IPS DF 4.7 (cell line): ENCODE data around the gene VASN.

Experiments used
- DNase-seq: peaks from one replicate; pipeline ENCODE4 v3.0.0-alpha.2; 2013; ENCODE audit warnings: low spot score; ENCODE audit errors: extremely low read depth

VASN gene

DNA sequence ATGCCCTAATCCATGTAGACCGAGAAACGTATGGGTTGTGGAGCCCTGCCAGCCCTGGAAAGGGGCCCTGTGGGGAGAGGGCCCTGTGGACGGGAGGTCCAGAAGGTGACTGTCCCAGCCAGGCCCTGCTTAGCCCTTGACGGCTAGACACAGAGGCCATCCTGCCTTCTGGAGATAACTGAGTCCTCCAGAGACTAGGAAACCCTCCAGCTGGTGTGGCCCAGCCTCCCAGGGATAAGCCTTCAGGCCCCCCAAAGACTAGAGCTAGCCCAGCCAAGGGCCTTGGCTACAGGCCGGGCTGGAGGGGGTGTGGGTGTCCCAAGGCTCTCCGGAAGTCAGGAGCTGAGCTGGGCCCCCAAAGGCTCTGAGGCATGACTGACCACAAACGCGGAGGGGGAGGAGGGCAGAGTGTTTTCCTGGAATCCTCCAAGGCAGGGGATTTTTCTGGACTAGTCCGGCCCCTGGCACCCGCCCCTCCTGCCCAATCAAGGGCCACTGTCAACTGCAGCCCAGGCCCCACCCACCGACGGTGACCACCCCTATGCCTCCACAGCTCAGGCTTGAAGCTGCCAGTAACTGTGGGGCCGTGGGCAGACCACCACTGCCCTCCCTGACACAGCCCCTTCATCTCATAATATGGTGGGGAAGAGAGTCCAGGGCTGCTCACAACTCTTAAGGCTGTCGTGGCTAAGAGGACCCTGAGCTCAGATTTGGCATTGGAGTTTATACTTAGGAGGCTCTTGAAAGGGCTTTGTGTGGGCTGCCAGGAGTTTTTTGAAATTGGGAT, 885 bp upstream of the VASN start:
- no peak for DNase-seq

DNA sequence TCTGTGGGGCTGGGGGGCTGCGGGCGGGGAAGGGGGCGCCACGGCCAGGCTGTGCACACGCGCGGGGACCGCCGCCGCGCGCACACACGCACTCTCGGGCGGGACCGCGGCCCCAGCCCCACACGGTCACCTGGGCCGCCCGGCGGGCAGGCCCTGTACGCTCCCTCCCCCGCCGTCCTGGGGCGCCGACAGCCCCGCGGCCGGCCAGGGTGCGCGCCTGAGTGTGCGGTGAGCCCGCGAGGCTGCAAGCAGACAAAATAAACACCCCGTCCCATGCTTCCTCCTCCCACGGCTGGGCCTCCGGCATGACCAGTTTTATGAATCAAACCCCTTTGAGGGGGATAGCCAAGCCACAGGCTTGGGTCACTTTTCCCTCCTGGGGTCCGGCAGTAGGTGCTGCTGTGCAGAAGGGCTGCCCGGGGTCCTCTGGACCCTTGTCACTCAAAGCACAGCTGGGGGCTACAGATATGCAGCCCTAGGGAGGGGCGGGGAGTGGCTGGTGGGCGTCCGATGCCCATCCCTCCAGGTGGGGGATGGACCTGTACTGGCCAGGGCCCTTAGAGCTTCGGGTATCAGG, 441 bp downstream of the VASN start:
- no peak for DNase-seq

DNA sequence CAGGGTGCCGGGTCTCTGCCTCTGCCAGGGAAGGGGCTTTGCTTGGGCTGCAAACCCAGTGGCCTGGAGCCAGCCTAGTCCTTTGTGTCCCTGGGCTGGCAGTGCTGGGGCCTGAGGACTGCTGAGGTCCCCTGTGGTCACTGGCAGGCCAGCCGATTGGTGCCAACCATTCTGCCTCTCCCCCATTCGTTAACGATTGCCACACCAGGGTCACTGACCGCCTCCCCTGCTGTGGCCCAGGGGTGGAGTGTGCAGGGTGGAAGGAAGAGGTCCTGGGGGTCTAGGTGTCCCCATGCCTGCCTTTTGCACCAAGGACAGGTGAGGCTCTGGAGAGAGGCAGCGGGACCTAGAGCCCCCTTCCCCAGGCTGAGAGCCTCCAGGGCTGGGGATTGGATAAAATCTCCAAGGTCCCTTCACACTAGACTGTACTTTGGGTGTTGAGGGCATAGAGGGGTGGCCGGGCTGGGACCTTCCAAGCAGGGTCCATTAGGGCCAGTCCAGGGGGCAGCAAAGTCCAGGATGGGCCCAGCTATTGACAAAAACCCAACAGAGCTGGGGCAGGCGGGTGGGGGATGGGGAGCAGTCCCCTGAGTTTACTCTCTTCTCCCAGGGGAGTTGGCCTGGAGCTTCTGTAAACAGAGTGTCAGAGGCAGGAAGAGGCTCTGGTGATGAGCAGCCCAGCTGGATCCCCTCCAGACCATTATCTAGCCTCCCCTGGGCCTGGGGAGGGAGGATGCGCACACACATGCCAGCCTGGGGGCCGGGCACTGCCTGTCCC, 1.1 kb downstream of the VASN start:
- DNase-seq: no peak

DNA sequence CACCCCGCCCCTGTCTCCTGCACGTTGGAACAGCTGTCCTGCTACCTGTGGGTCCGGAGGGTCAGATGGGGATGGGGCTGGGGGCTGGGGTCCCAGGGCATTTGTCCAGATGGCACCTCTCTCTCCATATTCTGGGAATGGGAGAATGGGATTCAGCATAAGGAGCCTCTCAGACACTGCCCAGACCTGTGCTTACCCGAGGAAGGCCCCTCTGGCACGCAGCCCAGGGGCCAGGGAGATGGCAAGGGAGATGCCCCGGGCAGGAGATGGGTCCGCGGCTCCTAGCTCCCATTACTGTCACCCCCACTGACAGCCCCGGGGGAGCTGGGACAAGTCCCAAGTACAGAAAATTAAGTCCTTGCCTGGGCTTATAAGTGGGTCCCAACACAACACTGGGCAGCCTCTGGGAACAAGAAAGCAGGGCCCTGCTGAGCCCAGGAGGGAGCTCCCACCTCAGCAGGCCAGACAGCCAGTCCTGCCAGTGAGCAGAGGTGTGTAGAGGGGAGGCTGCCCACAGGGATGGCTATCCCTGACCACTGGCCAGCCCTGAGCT, 1.8 kb downstream of the VASN start:
- DNase-seq: no peak

DNA sequence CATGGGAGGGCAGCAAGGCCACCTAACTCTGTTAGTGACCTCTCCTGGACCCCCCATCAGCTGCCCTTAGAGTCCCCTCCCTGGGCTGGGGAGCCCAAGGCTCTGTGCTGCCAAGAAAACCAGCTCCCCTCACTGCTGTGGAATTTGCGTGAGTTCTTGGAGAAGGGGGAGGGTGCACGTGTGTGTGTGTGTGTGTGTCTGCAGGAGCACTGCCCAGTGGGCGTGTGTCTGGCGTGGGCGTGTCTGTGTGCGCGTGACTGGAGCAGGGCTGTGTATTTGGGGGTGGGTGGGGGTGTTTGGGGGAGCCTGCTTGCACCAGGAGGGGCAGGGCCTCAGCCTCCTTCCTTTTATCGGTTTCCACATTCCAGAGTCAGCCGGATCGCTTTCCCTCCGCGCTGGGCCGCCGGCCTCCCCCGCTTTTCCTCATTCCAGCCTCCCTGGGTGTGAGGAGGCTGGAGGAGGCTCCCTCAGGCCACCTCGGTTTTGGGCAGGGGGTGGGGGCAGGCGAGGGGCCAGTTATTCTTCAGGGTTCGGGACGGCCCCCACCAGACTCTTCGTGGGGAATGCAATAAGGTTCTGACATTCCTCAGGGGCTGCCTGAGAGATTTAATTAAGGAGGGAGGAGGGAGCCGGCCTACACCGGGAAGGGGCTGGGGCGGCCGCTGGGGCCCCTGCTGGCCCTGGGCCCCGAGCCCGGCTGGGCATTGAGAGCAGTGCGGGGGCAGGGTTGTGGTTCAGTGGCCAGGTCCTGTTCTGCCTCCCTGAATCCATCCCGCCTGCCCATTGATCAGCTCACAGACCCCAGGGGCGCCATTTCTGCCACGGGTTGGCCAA, 2.5 kb downstream of the VASN start:
- DNase-seq: no peak

DNA sequence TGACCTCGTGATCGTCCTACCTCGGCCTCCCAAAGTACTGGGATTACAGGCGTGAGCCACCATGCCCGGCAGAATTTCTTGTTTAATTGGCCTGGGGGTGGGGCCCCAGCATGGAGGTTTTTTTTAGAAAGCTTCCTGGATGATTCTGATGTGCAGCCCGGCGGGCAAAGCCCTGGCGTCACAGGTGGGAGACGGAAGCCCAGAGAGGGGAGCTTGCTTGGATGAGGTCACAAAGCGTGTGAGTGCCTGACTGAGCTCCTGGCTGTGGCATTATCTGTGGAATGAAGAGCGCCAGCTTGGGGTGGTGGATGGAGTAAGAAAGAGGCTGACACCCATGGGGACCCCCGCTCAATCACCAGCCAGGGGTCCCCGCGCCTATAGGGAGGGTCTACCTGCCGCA, 4.1 kb downstream of the VASN start:
- DNase-seq: no peak

DNA sequence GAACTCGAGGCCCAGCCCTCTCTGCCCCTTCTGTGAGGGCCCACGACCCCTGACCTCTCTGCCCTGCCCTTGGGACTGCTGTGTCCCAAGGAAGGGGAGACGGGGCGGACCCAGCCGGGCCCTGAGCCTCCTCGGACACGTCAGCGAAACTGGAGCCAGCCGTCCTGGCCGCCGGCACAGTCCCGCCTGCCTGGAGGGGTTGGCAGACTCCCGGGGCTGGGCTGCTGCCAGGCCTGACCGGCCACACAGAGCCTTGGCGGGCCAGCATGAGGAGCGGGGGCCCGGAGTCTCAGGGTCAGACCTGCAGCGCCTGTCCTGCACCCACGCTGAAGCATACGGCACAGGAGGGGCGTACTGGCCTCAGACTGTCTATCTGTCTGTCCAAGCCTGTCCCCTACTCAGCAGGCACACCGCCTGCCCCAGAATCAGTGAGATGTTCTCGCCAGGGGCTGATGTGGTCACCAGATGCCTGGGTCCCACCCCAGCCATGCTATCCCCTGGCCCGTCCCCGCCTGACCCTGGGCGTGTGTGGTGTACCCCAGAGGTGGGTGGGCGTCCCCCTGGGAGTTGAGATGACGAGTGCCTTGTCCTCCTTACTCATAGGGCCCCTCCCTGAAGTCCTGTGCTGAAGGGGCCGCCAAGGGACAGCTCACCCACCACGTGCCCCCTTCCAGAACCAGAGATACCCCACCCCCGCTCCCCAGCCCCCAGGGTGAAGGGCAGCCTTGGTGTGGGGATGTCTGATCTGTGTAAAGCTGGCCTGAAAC, 4.7 kb downstream of the VASN start:
- DNase-seq: no peak

DNA sequence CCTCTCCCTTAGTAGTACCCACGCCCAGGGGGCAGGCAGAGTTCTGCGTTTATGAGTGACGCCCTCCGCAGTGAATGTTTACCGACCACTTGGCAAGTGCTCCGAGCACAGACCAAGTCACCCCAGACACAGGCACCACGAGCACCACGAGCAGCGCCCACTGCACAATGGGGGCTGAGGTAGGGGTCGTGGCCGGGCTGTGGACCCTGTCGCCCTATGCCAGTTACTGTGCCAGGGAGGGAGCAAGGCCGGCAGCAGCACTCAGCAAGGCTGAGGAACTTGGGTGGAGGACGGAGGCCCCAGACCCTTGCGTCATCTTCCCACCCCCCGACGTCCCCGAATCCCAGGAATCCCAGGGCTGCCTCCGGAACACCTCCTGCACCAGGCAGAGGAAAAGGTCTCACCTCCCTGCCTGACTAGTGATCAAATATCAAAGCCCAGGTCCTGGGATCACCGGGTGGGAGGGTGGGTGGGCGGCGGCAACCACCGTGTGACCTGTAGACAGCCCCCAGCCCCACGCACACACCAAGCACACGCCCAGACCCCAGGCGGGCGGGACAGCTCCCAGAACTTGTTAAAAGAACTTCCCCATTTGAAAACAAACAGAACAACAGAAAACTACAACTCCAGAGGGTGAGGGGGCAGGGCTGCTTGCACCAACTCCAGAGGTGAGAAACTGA, 5.4 kb downstream of the VASN start:
- no peak for DNase-seq

DNA sequence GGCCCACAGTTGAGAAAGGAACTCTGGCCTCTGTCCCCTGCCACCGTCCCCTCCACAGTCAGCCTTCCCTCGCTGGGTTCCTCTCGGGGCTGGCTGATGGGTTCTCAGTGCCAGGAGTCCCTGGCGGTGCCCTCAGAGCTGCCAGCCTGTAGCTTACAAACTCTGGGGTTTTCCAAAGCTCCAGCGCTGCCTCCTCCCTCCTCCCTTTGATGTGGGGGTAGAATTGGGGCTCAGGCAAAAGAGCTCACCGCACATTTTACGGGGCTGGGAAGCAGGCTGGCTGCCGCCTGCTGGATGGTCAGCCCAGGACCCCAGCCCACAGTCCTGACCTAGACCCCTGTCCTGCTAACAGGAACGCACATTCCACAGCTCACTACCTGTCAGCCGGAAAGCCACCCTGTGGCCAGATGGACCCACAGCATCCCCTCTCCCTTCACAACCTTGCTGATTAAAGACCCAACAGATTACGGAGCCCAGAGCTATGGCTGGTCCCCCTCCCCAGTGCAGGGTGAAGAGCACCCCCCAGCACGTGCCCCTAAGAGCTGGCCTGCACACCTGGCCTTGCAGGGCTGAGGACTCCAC, 6.0 kb downstream of the VASN start:
- DNase-seq: no peak

DNA sequence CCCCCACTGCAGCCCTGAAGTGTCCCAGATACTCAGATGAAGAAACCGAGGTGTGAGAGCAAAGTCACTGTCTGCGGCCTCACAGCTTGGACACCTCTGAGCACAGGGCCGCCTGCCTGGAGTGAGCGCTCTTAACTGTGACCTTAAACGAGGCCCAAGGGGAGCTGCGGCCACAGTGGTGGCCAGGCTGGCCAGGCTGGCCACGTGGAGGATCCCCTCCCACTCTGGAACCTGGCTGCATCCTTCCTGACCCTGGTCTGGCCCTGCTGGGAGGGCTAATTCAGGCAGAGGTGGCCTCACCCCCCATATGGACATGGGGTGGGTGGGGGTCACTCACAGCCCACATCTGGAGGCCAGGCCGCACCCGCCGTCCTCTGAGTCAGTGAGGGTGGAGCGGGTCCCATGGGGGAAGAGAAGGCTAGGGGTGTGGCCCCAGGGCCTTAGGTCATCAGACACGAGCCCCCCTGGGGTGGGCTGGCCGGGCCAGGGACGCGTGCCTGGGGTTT, 6.6 kb downstream of the VASN start:
- no peak for DNase-seq

DNA sequence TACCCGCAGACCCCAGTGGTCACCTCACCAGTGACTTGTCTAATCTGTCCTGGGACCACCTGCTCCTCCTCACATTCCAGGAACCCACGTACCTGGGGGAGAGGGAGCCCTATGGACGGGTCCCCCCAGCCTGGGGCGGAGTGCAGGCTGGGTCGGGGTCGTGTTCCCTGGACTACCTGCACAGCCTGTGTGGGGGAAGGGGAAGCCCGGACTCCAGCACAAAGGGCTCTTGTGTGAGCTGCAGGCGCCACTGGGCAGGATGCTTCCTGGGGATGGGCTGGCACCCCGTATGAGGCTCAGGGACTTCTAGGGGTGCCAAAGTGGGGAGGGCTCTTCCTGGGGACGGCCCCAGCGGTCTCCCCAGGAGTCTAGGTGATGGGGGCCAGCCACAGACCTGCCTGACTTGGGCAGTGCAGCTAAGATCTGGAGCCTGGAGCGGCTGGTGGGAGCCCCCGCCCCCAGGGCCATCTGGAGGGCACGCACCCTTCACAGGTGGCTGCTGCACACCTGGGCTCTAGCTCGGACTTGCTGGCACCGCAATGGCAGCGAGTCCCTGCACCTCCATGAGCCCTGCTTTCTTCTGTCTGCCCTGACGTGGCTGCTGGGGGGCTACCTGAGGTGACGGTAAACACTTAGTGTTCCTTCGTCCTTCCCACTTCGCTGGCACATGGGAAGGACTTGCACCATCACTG, 7.5 kb downstream of the VASN start:
- no peak for DNase-seq

DNA sequence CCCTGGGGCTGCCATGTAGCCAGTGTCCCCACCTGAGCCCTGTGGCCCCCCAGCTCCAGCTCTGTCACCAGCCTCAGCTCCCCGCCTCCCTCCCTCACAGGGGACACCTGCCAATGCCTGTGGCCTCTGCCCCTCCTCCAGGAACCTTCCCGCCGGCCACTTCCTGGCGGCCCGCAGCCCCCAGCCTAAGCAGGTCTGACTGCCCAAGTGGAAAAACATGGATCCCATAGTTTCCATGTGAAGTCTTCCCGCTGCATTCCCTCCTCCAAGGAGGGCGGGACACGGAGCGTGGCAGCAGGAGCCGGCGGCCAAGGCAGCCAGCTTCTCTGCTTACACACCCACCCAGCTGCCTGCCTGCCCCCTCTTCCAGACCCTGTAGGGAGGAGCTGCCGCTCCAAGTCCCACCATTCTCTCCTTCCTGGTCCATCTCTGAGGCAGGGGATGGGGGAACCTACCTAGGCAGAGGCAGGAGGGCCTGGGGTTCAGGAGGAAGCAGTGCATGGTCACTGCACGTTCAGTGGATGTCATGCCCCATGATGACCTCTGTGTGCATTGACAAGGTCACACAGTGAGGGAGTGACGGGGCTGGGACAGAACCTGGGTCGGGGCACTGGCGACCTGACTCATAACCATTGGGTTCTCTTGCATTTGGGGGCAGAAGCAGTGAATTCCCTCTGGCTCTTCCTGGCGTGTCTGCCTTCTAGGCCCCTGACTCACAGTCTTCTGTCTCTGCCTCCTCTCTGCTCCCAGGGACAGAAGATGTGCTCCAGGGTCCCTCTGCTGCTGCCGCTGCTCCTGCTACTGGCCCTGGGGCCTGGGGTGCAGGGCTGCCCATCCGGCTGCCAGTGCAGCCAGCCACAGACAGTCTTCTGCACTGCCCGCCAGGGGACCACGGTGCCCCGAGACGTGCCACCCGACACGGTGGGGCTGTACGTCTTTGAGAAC, 8.7 kb downstream of the VASN start:
- no peak for DNase-seq

DNA sequence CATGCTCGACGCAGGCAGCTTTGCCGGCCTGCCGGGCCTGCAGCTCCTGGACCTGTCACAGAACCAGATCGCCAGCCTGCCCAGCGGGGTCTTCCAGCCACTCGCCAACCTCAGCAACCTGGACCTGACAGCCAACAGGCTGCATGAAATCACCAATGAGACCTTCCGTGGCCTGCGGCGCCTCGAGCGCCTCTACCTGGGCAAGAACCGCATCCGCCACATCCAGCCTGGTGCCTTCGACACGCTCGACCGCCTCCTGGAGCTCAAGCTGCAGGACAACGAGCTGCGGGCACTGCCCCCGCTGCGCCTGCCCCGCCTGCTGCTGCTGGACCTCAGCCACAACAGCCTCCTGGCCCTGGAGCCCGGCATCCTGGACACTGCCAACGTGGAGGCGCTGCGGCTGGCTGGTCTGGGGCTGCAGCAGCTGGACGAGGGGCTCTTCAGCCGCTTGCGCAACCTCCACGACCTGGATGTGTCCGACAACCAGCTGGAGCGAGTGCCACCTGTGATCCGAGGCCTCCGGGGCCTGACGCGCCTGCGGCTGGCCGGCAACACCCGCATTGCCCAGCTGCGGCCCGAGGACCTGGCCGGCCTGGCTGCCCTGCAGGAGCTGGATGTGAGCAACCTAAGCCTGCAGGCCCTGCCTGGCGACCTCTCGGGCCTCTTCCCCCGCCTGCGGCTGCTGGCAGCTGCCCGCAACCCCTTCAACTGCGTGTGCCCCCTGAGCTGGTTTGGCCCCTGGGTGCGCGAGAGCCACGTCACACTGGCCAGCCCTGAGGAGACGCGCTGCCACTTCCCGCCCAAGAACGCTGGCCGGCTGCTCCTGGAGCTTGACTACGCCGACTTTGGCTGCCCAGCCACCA, 9.7 kb downstream of the VASN start:
- DNase-seq: no peak

DNA sequence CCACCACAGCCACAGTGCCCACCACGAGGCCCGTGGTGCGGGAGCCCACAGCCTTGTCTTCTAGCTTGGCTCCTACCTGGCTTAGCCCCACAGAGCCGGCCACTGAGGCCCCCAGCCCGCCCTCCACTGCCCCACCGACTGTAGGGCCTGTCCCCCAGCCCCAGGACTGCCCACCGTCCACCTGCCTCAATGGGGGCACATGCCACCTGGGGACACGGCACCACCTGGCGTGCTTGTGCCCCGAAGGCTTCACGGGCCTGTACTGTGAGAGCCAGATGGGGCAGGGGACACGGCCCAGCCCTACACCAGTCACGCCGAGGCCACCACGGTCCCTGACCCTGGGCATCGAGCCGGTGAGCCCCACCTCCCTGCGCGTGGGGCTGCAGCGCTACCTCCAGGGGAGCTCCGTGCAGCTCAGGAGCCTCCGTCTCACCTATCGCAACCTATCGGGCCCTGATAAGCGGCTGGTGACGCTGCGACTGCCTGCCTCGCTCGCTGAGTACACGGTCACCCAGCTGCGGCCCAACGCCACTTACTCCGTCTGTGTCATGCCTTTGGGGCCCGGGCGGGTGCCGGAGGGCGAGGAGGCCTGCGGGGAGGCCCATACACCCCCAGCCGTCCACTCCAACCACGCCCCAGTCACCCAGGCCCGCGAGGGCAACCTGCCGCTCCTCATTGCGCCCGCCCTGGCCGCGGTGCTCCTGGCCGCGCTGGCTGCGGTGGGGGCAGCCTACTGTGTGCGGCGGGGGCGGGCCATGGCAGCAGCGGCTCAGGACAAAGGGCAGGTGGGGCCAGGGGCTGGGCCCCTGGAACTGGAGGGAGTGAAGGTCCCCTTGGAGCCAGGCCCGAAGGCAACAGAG, 10.5 kb downstream of the VASN start:
- DNase-seq: no peak

DNA sequence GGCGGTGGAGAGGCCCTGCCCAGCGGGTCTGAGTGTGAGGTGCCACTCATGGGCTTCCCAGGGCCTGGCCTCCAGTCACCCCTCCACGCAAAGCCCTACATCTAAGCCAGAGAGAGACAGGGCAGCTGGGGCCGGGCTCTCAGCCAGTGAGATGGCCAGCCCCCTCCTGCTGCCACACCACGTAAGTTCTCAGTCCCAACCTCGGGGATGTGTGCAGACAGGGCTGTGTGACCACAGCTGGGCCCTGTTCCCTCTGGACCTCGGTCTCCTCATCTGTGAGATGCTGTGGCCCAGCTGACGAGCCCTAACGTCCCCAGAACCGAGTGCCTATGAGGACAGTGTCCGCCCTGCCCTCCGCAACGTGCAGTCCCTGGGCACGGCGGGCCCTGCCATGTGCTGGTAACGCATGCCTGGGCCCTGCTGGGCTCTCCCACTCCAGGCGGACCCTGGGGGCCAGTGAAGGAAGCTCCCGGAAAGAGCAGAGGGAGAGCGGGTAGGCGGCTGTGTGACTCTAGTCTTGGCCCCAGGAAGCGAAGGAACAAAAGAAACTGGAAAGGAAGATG, 11.2 kb downstream of the VASN start:
- DNase-seq: no peak
